HepG2 (cell line): Measurements from ENCODE around the gene MYADML2. TPM values are rescaled to one million over a fixed set of nuclear protein-coding genes. Genes with fewer than 3 reads are reported as not detected.

ENCODE experiments used
- EED ChIP-seq: sonication (generic); formaldehyde crosslinking; IDR thresholded peaks from 2 replicates; pipeline ENCODE4 v1.5.0; 2020; ENCODE audit warnings: mild to moderate bottlenecking, missing genetic modification reagents
- FOXA3 ChIP-seq: IDR thresholded peaks from 2 replicates; pipeline ENCODE4 v1.6.1; 2016; ENCODE audit warnings: missing genetic modification reagents, missing compliant biosample characterization
- MAFG ChIP-seq: sonication (generic); formaldehyde crosslinking; IDR thresholded peaks from 2 replicates; pipeline ENCODE4 v1.5.1; 2020; ENCODE audit warnings: mild to moderate bottlenecking, missing genetic modification reagents
- MEIS2 ChIP-seq: sonication (generic); formaldehyde crosslinking; IDR thresholded peaks from 2 replicates; pipeline ENCODE4 v1.9.0; 2021; ENCODE audit warnings: mild to moderate bottlenecking, missing genetic modification reagents
- NFRKB ChIP-seq: fragments of 450-650 bp; IDR thresholded peaks from 2 replicates; pipeline ENCODE4 v1.6.1; 2017
- NPAS2 ChIP-seq: sonication (generic); formaldehyde crosslinking; IDR thresholded peaks from 2 replicates; pipeline ENCODE4 v1.8.0; 2022; ENCODE audit warnings: mild to moderate bottlenecking, missing genetic modification reagents, borderline replicate concordance
- NR2F2 ChIP-seq: IDR thresholded peaks from 2 replicates; pipeline ENCODE4 v1.6.1; 2012; ENCODE audit warnings: low read depth, inconsistent platforms, borderline replicate concordance
- TBP ChIP-seq: sonication (generic); formaldehyde crosslinking; IDR thresholded peaks from 2 replicates; pipeline ENCODE4 v1.5.0; 2020; ENCODE audit warnings: missing genetic modification reagents
- ZBTB21 ChIP-seq: sonication (generic); formaldehyde crosslinking; IDR thresholded peaks from 2 replicates; pipeline ENCODE4 v1.4.0; 2020; ENCODE audit warnings: missing genetic modification reagents
- ZBTB42 ChIP-seq: sonication (generic); formaldehyde crosslinking; IDR thresholded peaks from 2 replicates; pipeline ENCODE4 v1.5.0; 2020; ENCODE audit warnings: mild to moderate bottlenecking, missing genetic modification reagents
- ZMYM3 ChIP-seq: sonication (generic); formaldehyde crosslinking; IDR thresholded peaks from 2 replicates; pipeline ENCODE4 v1.5.1; 2020; ENCODE audit warnings: mild to moderate bottlenecking, missing genetic modification reagents
- ZNF280D ChIP-seq: sonication (generic); formaldehyde crosslinking; IDR thresholded peaks from 2 replicates; pipeline ENCODE4 v1.5.1; 2020; ENCODE audit warnings: mild to moderate bottlenecking, missing genetic modification reagents
- ZNF335 ChIP-seq: sonication (generic); formaldehyde crosslinking; IDR thresholded peaks from 2 replicates; pipeline ENCODE4 v1.4.0; 2020; ENCODE audit warnings: missing genetic modification reagents
- polyA plus RNA-seq, 8 experiments: library from polyadenylated mRNA; depleted of rRNA in 3 of 8; stranded (reverse) in 7 of 8; unstranded in 1 of 8; fragments of >200 nt; fragmentation: Illumina TruSeq in 4 of 8; extraction: Trizol in 4 of 8; gene quantifications; 2 replicates each; pipeline versions ENCODE4 v1.2.1 to v1.2.3, GENCODE V29; 2011 to 2016; ENCODE audit warnings: low read depth in 4 of 8, missing spikeins in 1 of 8, mixed read lengths in 1 of 8; ENCODE audit not compliant: insufficient read depth in 1 of 8
- total RNA-seq, 5 experiments: library from RNA; depleted of rRNA; stranded (reverse); fragments of >200 nt; fragmentation: Illumina TruSeq; extraction: Trizol; gene quantifications; 2 replicates each; pipeline ENCODE4 v1.2.3, GENCODE V29; 2016; ENCODE audit warnings: low read depth in 1 of 5
- TF ChIP-seq, protein P1 (sequence below): sonication (generic); formaldehyde crosslinking; IDR thresholded peaks from 2 replicates; pipeline ENCODE4 v1.5.1; 2020; ENCODE audit warnings: missing genetic modification reagents, mild to moderate bottlenecking, borderline replicate concordance
- TF ChIP-seq, protein P2 (sequence below): sonication (generic); formaldehyde crosslinking; IDR thresholded peaks from 2 replicates; pipeline ENCODE4 v1.5.0; 2020; ENCODE audit warnings: mild to moderate bottlenecking, missing genetic modification reagents, borderline replicate concordance

MYADML2 gene
- total and polyA plus RNA-seq, 2 of the 13 experiments (the other 11 are each of a cell fraction or from before 2014, with no cell fraction given) = not detected

DNA sequence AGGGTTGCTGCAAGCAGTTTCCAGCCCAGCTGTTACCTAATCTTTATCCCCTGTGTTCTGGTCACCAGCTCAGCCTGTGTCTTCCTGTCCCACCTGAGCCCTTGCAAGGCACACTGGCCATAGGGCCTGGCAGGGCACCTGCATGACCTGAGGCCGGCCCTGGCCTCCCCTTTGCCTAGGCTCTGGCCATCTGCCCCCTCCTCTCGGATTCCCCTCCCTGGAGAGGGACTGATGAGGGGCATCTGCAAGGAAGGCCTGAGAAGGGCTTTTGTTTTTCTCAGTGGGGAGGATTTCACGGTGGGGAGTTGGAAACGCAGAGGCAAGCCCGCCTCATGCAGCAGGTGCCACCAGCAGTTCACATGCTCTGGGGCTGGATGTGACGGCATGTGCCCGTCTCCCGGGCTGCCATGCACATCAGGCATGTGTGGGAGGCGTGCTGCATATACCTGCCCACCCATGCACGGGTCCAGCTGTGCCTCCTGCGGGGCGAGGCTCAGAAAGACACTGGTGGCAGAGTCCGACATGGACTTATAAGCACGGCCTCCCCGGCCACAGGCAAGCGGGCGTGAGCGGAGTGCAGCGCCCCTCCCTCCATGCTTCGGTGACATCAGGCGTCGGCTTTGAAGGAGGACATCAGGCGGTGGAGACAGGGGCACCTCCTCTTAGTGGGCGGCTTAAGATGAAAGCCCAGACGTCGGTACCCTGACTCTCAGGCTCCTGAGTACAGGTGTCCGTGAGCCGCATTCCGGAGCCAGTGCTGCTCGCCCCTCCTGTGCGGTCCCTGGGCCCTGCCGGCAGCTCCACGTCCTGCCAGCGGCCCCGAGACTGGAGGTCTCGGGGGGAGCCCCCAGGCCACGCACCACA is 46.9 kb upstream of the MYADML2 start (continued):
- TF ChIP-seq ZMYM3 (CRISPR knock-in tag) = no peak
- TF ChIP-seq, protein P1, sequence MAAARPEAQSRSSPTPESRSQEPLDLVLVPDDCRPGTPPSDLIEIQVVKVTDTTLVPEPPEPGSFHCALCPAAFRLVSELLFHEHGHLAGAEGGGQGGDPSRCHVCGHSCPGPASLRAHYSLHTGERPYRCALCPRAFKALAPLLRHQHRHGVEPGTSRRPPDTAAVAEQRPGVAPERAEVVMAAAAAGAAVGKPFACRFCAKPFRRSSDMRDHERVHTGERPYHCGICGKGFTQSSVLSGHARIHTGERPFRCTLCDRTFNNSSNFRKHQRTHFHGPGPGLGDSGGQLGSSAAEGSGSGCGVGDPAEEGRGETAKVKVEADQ = no peak
- no peak for TF ChIP-seq NR2F2
- TF ChIP-seq EED (CRISPR knock-in tag) = peak; percentile 76; the same call in 1 of the 2 replicates
- TF ChIP-seq ZBTB21 = peak; percentile 69
- TF ChIP-seq, protein P2, sequence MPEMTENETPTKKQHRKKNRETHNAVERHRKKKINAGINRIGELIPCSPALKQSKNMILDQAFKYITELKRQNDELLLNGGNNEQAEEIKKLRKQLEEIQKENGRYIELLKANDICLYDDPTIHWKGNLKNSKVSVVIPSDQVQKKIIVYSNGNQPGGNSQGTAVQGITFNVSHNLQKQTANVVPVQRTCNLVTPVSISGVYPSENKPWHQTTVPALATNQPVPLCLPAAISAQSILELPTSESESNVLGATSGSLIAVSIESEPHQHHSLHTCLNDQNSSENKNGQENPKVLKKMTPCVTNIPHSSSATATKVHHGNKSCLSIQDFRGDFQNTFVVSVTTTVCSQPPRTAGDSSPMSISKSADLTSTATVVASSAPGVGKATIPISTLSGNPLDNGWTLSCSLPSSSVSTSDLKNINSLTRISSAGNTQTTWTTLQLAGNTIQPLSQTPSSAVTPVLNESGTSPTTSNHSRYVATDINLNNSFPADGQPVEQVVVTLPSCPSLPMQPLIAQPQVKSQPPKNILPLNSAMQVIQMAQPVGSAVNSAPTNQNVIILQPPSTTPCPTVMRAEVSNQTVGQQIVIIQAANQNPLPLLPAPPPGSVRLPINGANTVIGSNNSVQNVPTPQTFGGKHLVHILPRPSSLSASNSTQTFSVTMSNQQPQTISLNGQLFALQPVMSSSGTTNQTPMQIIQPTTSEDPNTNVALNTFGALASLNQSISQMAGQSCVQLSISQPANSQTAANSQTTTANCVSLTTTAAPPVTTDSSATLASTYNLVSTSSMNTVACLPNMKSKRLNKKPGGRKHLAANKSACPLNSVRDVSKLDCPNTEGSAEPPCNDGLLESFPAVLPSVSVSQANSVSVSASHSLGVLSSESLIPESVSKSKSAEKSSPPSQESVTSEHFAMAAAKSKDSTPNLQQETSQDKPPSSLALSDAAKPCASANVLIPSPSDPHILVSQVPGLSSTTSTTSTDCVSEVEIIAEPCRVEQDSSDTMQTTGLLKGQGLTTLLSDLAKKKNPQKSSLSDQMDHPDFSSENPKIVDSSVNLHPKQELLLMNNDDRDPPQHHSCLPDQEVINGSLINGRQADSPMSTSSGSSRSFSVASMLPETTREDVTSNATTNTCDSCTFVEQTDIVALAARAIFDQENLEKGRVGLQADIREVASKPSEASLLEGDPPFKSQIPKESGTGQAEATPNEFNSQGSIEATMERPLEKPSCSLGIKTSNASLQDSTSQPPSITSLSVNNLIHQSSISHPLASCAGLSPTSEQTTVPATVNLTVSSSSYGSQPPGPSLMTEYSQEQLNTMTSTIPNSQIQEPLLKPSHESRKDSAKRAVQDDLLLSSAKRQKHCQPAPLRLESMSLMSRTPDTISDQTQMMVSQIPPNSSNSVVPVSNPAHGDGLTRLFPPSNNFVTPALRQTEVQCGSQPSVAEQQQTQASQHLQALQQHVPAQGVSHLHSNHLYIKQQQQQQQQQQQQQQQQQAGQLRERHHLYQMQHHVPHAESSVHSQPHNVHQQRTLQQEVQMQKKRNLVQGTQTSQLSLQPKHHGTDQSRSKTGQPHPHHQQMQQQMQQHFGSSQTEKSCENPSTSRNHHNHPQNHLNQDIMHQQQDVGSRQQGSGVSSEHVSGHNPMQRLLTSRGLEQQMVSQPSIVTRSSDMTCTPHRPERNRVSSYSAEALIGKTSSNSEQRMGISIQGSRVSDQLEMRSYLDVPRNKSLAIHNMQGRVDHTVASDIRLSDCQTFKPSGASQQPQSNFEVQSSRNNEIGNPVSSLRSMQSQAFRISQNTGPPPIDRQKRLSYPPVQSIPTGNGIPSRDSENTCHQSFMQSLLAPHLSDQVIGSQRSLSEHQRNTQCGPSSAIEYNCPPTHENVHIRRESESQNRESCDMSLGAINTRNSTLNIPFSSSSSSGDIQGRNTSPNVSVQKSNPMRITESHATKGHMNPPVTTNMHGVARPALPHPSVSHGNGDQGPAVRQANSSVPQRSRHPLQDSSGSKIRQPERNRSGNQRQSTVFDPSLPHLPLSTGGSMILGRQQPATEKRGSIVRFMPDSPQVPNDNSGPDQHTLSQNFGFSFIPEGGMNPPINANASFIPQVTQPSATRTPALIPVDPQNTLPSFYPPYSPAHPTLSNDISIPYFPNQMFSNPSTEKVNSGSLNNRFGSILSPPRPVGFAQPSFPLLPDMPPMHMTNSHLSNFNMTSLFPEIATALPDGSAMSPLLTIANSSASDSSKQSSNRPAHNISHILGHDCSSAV (CRISPR knock-in tag) = no peak
- TF ChIP-seq TBP (CRISPR knock-in tag) = no peak
- TF ChIP-seq MEIS2 (CRISPR knock-in tag) = peak; percentile 54
- peak; percentile 21; the same call in 1 of the 2 replicates for TF ChIP-seq ZNF280D
- TF ChIP-seq FOXA3 = no peak
- no peak for TF ChIP-seq MAFG
- no peak for TF ChIP-seq NPAS2
- TF ChIP-seq ZBTB42 = 0 out of 2 replicates have a peak, but pooled peaks have one; percentile 77
- no peak for TF ChIP-seq NFRKB
- TF ChIP-seq ZNF335 (CRISPR knock-in tag) = no peak
